ENCODE measurements around the gene CHD1.

The CHD1 gene

DNA sequence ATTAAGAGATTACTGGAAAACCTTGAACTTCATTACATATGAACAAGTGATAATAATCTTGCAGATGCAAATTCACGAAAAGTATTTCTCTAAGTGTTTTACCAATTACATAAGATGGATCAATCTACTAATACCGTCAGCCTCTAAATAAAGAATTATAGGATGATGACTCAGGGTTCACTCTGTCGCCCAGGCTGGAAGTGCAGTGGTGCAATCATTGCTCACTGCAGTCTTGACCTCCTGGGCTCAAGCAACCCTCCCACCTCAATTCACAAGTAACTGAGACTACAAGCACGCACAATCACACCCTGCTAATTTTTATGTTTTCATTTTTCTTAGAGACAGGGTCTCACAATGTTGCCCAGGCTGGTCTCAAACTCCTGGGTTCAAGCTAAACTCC is 56.1 kb downstream of the CHD1 start:
- TF ChIP-seq, protein P1, sequence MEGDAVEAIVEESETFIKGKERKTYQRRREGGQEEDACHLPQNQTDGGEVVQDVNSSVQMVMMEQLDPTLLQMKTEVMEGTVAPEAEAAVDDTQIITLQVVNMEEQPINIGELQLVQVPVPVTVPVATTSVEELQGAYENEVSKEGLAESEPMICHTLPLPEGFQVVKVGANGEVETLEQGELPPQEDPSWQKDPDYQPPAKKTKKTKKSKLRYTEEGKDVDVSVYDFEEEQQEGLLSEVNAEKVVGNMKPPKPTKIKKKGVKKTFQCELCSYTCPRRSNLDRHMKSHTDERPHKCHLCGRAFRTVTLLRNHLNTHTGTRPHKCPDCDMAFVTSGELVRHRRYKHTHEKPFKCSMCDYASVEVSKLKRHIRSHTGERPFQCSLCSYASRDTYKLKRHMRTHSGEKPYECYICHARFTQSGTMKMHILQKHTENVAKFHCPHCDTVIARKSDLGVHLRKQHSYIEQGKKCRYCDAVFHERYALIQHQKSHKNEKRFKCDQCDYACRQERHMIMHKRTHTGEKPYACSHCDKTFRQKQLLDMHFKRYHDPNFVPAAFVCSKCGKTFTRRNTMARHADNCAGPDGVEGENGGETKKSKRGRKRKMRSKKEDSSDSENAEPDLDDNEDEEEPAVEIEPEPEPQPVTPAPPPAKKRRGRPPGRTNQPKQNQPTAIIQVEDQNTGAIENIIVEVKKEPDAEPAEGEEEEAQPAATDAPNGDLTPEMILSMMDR (IDR thresholded peaks at IDR 0.05; ENCODE audit: low read depth, low read length): no peak
- no peak overlapping the region for H3K4me3 ChIP-seq (replicated peaks in 1 of 2; ENCODE audit: low read depth in 2 of 2, low read length in 2 of 2)
- peak; percentile 28 to 72 for DNase-seq (ENCODE audit: low read depth in 2 of 2)

DNA sequence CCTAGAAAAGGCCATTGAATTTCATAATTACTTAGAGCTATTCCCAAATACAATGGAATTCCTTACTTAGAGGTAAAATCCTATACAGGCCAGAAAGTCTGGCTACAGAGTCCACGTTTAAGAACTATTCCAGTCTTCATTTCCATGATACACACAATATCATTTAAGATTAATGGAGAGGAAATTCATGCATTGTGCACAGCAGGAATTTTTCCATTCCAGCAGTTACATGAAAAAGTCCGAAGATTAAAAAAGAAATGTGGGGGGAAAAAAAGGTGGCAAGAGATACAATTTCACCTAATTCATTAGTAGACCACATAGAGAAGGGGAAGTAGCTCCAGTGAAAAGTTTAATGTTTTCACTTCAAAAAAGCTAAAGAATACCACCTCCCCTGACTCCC is 63.1 kb downstream of the CHD1 start:
- TF ChIP-seq, protein P1 (IDR thresholded peaks at IDR 0.05; ENCODE audit: low read depth, low read length): no peak
- H3K4me3 ChIP-seq (replicated peaks in 1 of 2; ENCODE audit: low read depth in 2 of 2, low read length in 2 of 2): no peak overlapping the region
- no peak for DNase-seq (ENCODE audit: low read depth in 2 of 2)

DNA sequence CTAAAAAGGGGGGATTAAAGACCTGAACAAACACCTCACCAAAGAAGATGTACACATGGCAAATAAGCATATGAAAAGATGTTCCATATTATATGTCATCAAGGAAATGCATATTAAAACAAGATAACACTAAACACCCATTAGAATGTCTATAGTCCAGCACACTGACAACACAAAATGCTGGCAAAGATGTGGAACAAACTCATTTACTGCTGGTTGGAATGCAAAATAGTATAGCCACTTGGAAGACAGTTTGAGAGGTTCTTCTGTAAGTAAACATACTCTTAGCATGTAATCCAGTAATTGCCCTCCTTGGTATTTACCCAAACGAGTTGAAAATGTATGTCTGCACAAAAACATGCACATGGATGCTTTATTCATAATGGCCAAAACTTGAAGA is 81.8 kb downstream of the CHD1 start:
- no peak for DNase-seq (ENCODE audit: low read depth in 2 of 2)
- TF ChIP-seq, protein P1 (IDR thresholded peaks at IDR 0.05; ENCODE audit: low read depth, low read length): no peak
- H3K4me3 ChIP-seq (replicated peaks in 1 of 2; ENCODE audit: low read depth in 2 of 2, low read length in 2 of 2): no peak overlapping the region

DNA sequence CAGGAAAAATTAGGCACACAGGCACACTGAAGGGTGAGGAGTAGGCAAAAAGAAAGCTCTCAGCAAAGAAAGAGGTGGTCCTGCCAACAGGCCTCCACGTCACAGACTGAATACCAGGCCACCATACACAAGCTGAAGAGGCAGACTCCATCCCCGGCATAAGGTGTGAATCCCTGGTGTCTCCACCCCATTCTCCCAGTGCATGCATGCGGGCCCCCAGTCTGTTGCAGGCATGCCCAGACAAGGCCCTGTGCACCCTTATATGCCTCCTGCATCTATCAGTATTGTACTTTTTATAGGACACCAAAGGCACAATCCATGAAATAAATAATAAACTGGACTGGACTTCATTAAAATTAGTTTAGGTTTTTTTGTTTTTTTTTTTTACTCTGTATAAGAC is 82.3 kb downstream of the CHD1 start:
- no peak for DNase-seq (ENCODE audit: low read depth in 2 of 2)
- no peak overlapping the region for H3K4me3 ChIP-seq (replicated peaks in 1 of 2; ENCODE audit: low read depth in 2 of 2, low read length in 2 of 2)
- TF ChIP-seq, protein P1 (IDR thresholded peaks at IDR 0.05; ENCODE audit: low read depth, low read length): no peak

DNA sequence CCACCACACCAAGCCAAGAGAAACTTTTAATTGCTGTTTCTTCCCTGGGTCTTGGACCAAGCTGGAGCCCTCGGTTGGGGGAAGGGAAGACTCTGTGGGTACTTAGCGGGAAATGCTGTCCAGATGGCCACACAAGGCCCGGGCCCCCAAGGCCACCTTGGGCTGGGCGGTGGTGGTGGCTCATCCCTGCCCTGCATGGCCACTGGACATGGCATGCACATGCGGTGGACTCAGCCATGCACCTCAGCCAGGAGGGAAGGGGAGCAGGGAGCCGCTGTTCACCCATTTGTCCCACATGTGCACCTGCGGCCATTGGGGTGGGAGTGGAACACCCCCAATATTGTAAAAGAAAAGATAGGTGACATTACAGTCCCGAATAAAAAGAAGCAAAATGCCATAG is 82.9 kb downstream of the CHD1 start:
- DNase-seq (ENCODE audit: low read depth in 2 of 2): no peak
- TF ChIP-seq, protein P1 (IDR thresholded peaks at IDR 0.05; ENCODE audit: low read depth, low read length): no peak
- H3K4me3 ChIP-seq (replicated peaks in 1 of 2; ENCODE audit: low read depth in 2 of 2, low read length in 2 of 2): no peak overlapping the region

DNA sequence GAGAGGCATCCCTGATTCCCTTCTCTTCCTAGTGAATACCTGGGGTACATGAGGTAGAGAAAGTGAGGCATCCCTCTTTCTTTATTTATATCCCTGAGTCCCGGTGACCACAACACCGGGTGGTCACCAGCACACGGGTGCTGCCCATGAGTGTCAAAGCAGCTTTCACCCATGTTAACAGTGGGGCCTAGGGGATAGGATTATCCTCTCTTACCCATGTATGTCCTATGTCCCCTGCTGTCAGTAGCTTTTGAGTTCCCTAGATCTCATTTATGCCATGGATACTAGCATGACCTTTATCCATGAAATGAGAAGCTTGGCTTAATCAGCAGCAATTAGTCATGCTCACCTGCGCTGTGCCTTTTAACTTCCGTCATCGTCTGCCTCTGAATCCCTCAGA is 83.9 kb downstream of the CHD1 start:
- TF ChIP-seq, protein P1 (IDR thresholded peaks at IDR 0.05; ENCODE audit: low read depth, low read length): no peak
- no peak overlapping the region for H3K4me3 ChIP-seq (replicated peaks in 1 of 2; ENCODE audit: low read depth in 2 of 2, low read length in 2 of 2)
- no peak for DNase-seq (ENCODE audit: low read depth in 2 of 2)

DNA sequence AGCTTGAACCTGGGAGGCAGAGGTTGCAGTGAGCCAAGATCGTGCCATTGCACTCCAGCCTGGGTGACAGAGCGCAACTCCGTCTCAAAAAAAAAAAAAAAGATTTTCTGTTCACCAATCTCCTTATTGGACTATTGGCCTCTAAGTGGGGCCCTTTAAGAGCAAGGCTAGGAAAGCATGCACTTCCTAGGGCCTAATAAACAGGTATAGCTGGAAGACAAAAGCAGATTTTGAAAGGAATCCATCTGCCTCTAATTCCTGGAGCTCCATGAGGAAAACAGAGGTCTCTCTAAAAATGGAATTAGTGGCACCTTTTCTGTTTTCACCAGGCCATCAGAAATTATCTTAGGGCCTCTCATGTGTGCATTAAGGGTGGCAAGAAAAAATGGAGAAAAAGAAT is 85.3 kb downstream of the CHD1 start:
- TF ChIP-seq, protein P1 (IDR thresholded peaks at IDR 0.05; ENCODE audit: low read depth, low read length): no peak
- no peak for DNase-seq (ENCODE audit: low read depth in 2 of 2)

More for the DNA sequence above, 85.3 kb downstream of the CHD1 start:
- no peak overlapping the region for H3K4me3 ChIP-seq (replicated peaks in 1 of 2; ENCODE audit: low read depth in 2 of 2, low read length in 2 of 2)

Data from cardiac fibroblast (primary cell).